Activated CD4-positive, alpha-beta T cell treated with anti-CD3 and anti-CD28 coated beads for 1 hour (primary cell): ENCODE data around the gene AP3B1.

Source experiments
- DNase-seq: peaks from one replicate; pipeline ENCODE4 v3.0.0-alpha.2; 2020

The AP3B1 gene

DNA sequence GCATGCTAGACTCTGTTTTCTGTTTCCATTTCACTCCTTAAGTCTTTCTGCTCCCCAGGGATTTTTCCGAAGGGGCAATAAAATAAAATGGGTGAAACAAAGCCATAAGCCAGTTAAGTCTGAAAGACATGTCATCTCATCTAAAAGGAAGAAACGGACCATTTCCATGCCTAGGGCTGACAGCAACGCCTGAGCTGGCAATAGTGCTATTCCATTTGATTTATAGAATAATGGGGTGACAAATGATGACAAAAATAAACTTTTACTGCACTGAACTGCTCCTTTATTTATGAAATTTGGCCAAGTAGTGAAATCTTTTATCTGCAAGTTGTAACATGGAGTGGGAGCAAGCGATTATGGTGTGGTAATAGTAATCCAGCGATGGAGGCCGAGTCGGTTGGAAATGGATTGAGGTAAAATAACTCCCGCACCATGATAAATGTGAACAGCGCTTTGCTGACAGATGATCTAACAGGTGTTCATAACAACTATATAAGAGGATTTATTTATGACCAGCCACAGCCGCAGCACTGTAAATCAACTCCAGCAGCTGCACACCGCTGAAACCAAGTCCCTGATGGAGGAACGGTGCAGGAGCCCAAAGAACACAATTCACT lies 298.6 kb downstream of the AP3B1 start:
- DNase-seq, result no peak

DNA sequence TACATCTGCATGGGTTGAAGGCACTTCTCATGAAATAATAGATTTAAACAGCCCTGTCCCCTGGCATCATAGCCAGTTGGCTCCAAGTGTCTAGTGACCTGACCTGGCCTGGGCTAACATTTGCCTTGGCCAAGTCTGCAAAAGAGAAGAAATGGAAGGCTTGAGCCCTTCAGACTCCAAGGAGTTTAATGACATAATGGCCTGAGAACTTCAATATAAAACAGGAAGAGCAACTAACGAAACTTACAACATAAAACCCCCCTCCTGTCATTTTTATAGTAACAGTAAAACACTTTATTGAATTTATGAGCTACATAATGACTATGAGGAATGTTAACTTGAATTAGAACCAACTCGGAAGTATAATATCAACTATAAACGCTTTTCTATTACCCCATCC lies 299.6 kb downstream of the AP3B1 start:
- DNase-seq, result no peak

DNA sequence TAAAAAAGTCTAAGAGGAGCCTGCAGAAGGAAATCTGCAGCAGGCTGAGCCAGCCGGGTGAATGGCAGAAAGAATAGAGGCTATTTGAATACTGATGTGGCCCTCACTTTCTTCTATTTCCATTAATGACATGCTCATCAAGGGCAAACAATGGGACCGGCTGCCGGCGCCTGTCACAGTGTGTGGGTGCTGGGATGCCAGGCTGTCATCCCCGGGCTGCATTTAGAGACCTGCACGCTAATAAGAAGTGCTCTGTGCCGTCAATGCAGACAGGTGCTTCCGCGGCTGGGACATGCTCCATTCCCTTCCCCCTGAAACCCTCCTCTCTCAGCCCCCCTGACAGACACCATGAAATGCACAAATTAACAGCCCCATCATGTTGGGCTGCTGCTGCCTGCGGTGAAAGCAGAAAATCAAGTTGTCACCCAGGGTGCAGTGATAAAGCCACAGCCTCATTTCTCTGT lies 300.6 kb downstream of the AP3B1 start:
- no peak for DNase-seq

DNA sequence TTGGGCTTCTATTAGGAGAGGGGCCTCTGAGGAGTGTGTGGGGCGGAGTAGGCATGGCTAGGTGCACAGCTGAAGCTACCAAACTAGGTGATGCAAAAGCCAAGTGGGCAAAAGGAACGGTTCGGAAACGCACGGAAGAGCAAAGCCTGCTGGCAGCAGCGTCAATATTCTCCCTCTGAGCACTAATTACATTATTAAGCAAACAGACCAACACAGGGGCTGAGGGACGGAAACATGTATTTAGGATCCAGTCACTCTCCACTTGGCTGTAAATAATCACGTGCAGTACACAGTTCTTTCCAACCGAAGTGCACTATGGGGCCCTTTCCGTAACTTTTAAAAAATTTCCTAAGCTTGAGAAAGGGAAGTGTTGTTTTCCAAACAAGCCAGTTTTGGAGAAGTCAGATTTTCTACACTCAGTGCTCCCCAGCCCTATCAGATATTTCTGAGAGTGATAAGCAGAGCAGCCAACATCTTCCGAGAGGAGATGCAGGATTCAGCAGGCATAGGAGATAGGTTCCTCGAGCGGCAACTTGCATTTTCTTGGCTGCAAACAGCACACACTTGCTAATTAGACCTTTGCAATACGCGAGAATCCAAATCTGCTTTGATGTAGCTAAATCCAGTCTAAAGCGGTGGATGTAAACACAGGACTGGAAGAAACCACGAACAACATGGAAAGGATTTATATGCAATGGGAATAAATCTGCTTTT lies 301.2 kb downstream of the AP3B1 start:
- no peak for DNase-seq

DNA sequence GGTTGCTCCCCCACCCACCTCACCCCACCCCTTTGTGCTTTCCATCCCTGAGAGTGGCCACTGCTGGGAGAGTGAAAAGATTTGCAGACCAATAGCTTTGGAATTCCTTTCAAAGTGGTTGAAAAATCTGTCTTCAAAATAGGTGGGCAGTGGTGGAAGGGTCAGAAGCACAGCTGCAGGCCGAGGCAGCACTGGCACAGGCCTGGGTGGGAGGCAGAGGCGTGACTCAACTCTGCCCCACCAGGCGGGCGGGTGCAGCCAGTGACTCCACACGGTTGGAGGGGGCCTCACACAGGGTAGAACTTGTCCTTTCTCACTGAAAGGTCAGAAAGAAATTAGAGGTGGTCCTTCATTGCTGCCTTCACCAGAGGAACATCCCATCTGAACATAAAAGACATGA lies 303.4 kb downstream of the AP3B1 start:
- no peak for DNase-seq

DNA sequence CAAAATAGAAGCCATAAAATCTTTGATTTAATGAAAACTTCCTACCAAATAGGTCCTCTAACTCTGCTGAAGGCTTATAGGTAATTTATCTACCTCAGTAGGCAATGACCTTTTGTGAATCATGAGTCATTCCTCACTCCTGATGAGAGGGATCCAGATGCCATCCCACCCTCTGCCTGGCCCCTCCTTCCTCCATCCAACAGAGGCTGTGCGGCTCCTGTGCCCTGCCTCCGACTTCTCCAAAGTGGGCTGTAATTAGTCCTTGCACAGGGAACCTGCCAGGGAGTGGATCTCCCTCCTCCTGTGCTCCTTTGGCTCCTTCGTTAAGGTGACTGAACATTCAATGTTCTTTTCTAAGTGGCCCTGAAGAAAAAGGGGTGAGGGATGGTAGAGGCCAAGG lies 304.5 kb downstream of the AP3B1 start:
- DNase-seq, result no peak

DNA sequence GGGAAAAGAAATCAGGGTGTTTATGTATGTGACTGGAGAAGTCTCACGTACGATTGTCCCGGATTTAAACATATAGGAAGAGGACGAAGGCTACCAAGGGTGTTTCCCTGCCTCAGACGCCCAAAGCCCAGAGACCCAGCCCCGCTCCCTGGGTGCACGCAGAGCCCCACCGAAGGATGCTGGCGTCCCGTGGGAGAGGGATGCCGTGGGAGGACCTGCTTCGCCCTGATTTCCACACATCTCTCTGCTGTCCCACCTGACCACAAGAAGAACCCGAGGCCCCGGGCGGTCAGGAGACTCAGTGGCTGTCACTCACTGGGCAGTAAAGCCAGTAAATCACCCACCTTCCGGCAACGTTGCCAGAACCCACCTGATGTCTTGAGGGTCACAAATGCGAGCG lies 306.5 kb downstream of the AP3B1 start:
- no peak for DNase-seq

DNA sequence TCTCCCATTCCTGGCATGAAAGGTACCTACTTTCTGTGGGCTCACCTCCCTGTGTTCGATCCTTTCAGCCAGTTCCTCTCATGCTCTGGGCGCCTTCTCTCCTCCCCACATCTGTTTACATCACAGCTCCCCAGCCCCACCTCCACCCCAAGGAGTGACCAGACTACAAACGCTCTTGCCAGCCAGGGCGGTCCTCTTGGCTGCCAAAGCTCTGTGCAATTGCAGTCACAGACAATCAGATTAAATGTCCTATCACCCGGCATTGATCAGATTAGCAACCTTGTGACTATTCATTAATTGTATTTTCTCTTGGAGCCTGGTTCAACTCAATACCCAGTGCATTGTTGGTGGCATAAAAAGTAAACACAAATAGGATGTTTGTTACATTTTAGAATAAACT lies 307.2 kb downstream of the AP3B1 start:
- no peak for DNase-seq

DNA sequence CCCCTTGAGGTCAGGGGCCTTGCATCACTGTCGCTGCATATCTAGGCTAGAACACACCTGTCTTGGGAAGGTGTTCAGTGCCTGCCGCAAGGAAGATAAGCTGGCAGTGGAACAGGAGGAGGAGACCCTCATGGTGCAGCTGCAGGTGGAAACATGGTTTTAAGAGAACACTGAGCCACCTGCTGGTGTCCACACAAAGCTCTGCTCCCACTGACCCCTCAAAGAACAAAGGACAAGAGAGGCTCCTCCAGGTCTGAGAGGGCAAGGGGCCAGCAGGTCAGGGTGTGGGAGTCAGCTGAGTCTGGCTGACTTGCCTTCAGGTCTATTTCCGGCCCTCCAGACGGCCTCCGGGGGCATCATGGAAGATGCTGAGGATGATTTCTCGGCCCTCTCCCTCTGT lies 308.2 kb downstream of the AP3B1 start:
- DNase-seq, result no peak

DNA sequence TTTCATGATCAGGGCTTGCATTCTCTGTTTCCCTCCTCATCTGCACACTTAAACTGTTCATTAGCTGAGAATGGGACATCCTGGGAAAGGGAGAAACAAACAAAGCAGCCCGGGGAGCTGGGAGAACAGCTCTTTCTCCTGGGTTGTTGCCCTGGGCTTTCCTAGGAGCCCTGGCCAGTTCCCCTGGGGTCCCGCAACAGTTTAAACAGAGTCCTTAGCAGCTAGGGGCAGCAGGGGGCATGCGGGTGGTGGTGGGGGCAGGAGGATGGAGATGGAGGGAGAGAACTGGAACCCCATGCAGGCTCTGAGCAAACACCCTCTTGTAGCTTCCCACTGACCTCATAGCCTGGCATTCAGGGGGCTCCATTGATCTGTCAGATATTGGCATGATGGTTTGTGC lies 309.3 kb downstream of the AP3B1 start:
- DNase-seq, result no peak

DNA sequence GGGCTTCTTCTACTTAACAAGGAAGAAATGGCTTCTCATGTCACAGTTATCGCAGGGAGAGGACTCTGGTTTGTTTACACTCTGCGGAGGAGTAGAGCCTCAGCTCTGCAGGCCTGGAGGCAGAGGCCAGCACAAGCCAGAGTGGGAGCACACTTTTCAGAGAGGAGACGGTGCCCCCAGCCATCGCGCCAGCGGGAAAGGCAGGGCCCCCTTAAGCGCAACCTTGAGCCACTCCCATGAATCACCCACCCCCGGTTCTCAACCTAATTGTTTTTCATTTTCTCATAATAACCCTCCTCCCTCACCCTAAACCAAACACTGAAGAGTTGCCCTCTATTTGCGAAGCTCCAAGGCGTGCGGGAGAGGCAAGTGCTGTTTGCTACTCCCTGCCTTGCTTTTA lies 309.9 kb downstream of the AP3B1 start:
- no peak for DNase-seq

DNA sequence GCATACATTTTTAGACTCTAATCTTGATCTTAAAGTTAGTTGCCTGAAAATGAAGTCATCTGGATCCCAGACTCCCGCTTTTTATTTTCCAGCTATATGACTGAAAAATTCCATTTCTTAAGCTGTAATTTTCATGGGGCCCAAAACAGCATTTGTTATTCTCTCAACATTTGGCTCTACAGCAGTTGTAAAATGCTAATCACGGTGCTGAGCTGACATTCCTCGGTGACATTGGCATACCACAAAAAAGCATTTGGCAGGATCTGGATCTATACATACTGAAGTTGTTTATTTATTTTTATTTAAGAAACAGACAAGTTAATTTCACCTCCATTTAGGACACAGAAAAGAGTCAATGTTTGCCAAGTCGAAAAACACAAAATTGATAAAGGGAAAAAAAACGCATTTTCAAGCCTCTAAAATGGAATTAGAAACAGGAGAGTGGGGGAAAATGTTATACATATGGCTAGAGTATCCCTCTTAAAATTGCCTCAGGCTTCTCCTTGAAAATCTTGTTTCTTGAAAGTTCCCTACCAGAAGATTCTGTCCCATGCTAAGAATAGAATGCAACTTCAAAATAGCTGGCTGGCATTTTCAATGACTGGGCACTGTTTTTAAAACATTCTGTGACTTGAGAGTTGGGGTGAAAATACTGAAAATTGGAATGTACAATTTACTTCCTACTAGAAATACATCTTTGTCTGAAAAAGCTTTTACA lies 310.9 kb downstream of the AP3B1 start:
- DNase-seq, result no peak

DNA sequence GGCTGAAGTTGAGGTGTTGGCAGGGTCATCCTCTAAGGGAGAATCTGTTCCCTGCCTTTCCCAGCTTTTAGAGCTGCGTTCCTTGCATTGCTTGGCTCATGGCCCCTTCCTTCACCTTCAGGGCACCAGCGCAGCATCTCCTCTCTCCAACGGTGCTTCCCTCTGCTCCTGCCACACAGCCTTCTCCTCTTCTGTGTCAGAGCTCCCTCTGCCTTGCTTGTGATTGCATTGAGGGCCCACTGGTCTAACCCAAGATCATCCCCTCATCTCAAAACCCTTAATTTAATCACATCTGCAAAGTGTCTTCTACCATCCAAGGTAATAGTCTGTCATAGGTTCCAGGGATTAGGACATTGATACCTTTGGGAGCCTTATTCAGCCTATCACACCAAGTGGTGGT lies 312.7 kb downstream of the AP3B1 start:
- no peak for DNase-seq

DNA sequence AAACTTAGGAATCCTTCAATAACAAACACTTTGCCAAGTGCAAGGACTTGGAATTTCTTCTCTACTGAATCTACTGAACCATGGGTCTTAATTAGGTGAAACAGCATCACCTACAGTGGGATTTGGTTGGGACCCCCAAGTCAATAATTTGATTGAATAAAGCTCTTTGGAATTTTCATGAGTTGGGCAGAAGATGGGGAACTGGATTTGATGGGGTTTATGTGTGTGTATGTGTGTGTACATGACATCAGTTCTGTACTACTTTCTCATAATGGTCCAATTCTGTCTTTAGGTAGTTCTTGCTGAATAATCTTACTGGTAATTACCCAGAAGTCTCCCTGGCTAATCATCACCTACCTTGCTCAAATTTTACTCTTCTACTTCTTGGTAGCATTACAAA lies 319.9 kb downstream of the AP3B1 start:
- no peak for DNase-seq

DNA sequence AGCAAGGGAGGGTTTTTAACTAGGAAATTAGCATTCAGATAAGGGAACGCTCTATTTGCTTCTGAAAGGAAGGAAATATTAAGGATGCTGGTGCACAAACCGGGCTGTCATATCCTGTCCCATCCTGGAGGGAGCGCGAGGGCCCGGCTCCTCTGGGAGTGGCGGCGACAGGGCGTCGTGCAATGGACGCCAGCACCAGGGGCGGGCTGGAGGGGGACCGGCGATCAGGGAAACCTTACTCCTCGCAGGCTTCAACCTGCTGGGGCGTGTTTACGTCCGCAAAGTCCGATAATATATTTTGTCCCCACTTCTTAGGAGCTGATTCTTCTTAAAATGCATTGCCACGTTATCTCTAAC lies 321.3 kb downstream of the AP3B1 start:
- DNase-seq, result no peak

DNA sequence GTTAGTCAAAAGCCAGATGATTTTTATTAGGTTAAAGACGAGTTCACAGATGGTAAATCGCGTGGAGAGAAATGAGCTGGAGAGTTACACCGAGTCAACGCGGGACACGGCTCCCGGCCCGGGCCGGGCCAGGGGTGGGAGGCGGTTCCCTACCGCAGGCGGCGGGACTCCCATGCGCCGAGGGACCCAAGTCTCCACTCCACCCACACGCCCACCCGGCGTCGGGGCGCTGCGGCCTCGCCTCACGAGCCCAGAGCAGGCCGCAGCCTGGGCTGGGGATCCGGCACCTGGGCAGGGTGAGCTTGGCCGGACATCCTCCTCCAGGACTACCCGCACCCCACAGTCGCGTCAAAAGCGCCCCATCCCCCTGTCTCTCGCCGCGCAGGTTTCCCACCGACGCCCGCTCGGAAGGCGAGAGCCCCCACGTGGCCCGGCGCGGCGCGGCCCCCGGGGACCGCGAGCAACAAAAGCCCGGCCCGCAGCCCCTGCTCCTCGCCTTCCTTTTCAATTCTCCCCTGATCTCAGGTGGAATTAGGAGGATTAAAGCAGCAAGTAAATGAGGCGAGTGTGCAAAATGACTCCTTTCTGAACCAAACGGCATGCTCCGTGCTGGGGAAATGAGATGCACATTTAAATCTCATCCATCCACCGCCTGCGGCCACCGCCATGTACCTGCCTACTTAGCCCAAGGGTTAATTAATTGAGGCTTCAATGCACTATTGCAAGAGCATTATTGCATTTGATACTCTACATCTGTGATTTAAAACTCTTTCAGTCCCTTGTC lies 321.8 kb downstream of the AP3B1 start:
- DNase-seq, result no peak

DNA sequence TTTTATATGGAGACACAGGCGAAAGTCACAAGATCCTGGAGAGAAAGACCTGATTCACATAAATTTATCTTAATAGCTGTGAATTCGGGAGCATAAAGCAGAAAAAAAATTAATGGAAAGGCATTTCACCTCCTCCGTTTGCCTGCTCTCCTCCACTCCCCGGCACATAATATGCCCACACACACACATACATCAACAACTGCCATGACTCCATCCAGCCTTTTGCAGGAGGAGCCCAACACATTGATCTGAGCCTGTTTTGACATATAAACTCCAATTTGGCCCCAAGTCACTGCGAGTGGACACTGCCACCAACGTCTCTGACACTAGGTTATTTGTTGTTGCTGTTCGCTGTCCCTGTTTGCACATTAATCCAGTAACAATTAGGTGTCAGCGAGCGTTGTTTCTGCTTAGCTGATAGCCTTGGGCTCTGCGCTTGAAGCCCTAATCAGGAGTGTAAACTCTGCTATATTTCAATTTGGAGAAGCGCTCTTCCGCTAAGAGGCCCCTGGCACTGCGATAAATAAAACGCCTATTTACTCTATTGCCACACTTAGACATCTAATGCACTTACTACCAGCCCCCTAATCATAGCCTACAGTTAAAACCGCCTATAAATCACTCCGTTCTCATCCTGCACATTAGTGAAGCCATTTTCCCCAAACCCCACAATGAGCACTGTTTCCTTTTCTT lies 322.6 kb downstream of the AP3B1 start:
- no peak for DNase-seq

DNA sequence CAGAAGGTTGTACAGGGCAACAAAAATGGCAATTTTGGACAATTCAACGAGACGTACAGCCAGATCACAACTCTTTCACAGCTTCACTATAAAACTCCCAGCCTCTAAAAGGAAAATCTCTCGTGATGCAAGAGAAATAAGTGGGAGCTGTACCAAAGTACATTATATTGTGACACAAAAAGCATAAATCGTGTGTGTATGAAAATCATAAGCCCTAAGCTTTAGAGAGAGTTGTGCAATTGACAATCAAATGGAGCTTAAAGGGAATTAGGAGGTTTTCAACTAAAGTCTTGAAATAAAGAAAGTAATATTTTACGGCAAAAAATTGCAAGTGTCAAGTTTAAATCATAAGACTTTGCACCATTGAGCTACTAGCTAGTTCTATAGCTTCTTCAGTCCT lies 323.6 kb downstream of the AP3B1 start:
- DNase-seq, result no peak

DNA sequence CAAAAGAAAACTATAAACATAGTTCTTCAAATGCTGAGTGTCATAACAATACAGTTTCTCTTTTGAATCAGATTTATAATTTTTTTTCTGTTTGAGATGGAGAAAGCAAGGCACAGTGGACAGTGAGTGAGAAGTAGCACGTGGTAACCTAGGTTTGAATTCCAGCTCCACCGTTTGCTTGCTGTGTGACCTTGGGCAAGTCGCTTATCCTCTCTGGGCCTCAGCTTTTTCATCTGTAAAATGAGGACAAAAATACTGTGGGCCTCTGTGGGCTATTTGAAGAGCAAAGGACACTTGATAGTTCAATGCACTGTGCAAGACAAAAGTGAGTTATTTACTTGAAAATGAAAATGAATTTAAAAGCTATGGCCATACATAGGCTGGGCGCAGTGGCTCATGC lies 330.7 kb downstream of the AP3B1 start:
- DNase-seq, result no peak

DNA sequence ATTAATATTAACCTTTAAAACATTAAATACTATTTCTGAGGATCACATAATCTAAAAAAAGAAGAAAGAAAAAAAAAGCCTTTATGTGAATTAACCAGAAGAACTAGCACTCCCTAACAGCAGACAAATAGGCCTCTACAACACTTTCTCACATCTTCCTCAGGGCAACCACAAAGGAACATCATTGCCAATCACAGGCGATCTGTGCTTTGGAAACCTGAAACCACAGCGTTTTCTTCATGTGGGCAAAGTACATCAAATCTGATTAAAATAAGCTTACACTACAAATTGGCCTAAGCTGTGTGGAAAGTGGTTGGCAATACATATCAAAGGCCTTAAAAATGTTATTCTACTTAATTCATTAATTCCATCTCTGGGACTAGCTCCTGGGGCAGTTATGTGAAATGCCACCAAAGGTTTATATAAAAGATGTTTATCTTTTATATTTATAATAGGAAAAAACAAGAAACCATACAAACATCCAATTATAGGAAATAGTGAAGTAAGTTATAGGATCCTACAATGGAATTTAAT lies 333.6 kb downstream of the AP3B1 start:
- DNase-seq, result no peak

DNA sequence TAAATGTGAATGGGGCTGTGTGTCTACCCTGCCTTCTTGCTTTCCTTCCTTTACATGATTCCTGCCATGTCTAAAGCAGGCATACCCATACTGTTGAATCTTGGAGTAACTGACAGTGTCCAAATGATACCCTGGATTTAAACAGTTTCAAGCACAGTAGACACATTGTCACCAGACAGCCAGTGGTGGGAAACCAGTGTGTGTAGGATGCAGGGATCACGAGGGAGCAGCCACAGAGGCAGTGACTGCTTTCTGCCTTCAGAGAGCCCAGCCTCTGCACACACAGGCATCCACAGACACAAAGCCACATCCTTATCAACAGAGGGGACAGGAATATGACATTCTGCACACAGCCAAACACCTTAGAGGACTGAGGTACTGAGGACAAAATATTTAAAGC lies 334.2 kb downstream of the AP3B1 start:
- DNase-seq, result no peak

DNA sequence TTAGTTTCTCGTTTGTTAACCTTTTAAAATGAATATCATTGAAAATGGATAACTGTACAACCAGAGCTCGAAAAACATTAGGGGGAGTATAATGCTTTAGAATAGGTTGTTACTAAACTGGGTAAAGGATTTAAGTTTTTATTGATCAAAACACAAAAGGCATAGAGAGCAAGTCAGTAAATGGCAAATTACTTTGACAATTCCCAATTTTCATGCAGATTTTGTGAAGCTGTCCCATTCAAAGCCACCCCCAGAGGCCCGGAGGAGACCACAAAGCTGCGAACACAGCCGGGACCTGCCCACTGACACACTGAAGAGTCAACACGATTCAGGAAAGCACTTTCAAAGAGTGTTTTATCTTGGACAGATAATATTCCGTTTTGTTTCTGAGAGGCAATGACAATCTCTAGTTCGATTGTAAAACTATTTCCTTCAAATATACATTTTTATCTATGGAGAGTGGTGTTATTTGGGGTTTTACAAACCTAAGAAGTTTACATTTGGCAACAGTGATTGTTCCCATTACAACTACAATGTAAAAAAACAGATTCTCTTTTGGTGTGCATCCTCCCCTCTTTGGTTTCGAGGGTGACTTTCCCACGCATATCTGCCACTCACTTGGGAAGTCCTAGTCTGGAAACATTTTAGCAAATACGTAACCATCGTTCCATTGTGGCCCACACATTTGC lies 335.7 kb downstream of the AP3B1 start:
- DNase-seq, result no peak
